Motor neuron (in vitro differentiated cells): ENCODE measurements around the gene IMMP2L. TPM values are rescaled to one million over a fixed set of nuclear protein-coding genes. Genes with fewer than 3 reads are reported as not detected.

Source experiments
- ATAC-seq, 8 experiments: fragments of 200-7000 bp; cut with Tn5 transposase; replicated peaks in 6 of 8; 2 replicates each; pipeline ENCODE4 v1.8.0; 2021; ENCODE audit warnings: mild to moderate bottlenecking in 8 of 8, moderate library complexity in 8 of 8
- H3K27ac ChIP-seq, 2 donors: fragments of 250-450 bp; sonication (Bioruptor Pico); 2 replicates each; pipeline ENCODE4 v1.9.0; 2021; ENCODE audit warnings: antibody characterized with exemption in 2 of 2, mild to moderate bottlenecking in 2 of 2, moderate library complexity in 1 of 2
- H3K4me1 ChIP-seq, 2 donors: fragments of 250-450 bp; sonication (Bioruptor Pico); replicated peaks in 1 of 2; 2 replicates each; pipeline ENCODE4 v1.6.1; 2021; ENCODE audit warnings: antibody characterized with exemption in 2 of 2, mild to moderate bottlenecking in 2 of 2, moderate library complexity in 1 of 2
- H3K4me3 ChIP-seq, 5 donors: fragments of 250-450 bp; sonication (Bioruptor Pico); 2 replicates each; pipeline ENCODE4 v1.9.0; 2021; ENCODE audit warnings: antibody characterized with exemption in 5 of 5, mild to moderate bottlenecking in 5 of 5, moderate library complexity in 4 of 5
- WGBS, 10 experiments: fragments of 450-650 bp; shearing (Covaris generic); methylation state at CpG; one replicate each; pipeline ENCODE4 v1.0.0; 2022; 5-methylcytosine and 5-hydroxymethylcytosine counted together
- in situ Hi-C, 9 experiments: fragments of 400-800 bp; cut with MboI; loops; one replicate each; pipeline ENCODE4 v1.15.0; 2021; ENCODE audit warnings: low sequenced_read_pairs in 9 of 9, low pct_unique_long_range_greater_than_20kb in 2 of 9; ENCODE audit not compliant: unreplicated experiment in 9 of 9
- total RNA-seq, 8 experiments: library from RNA; unstranded; fragments of 300-600 nt; gene quantifications; 2 replicates each; pipeline versions ENCODE4 v1.2.3 to v1.2.4, GENCODE V29; 2022

IMMP2L gene
- total RNA-seq, 8 experiments from 2014 or later: 9.9 to 78.5 (median 19.3) TPM

- in situ Hi-C loops: no loop called here
- H3K4me1 ChIP-seq: no peaks in the 10 kb centered on the region
- H3K4me3 ChIP-seq: no peak overlapping the region
- peak in 4 of 8 experiments; percentile 5 to 71 (median 28) for ATAC-seq
- H3K27ac ChIP-seq: no peak overlapping the region
- whole genome bisulfite sequencing, 10 experiments: 0 to 100% (median 54%) methylated on average over 1 to 2 of the region's 2 CpGs
Measured at GRCh38 chr7:111138193-111138569, 424.1 kb downstream of the IMMP2L start.

GRCh38 chr7:111137296-111138192 is 424.7 kb downstream of the IMMP2L start:
- in situ Hi-C loops: no loop called here
- 0 to 100% (median 86%) methylated on average over 1 to 3 of the region's 4 CpGs; no CpG with 5 or more reads in 1 of the 10 experiments for WGBS, 10 experiments
- Histone ChIP-seq H3K4me3 (no peak overlapping the region), H3K27ac (no peak overlapping the region), H3K4me1 (no peaks in the 10 kb centered on the region)
- peak in 4 of 8 experiments; percentile 22 to 97 (median 60) for ATAC-seq

- ATAC-seq: no peak
- 40 to 100% (median 63%) methylated on average over 1 of the region's 1 CpG; no CpG with 5 or more reads in 3 of the 10 experiments for WGBS, 10 experiments
- H3K4me3 ChIP-seq: no peak overlapping the region
- H3K27ac ChIP-seq: no peak overlapping the region
- in situ Hi-C loops: no loop called here
- peaks cover 0 to 2% of the 10 kb centered on the region in 2 donors for H3K4me1 ChIP-seq
Measured at GRCh38 chr7:111132833-111133232, 429.5 kb downstream of the IMMP2L start.

- peak in 2 of 8 experiments; percentile 29 to 65 for ATAC-seq
- no peak overlapping the region for H3K4me3 ChIP-seq
- in situ Hi-C loops: no loop called here
- 70 to 100% (median 77%) methylated on average over 1 to 4 of the region's 4 CpGs for WGBS, 10 experiments
- H3K27ac ChIP-seq: no peak overlapping the region
- H3K4me1 ChIP-seq: peaks cover 0 to 2% of the 10 kb centered on the region in 2 donors
Measured at GRCh38 chr7:111129435-111129834, 432.9 kb downstream of the IMMP2L start.

GRCh38 chr7:111126987-111127386 is 435.3 kb downstream of the IMMP2L start:
- peak in 5 of 8 experiments; percentile 37 to 94 (median 47) for ATAC-seq
- no peak overlapping the region for H3K27ac ChIP-seq
- in situ Hi-C loops: no loop called here
- no peak overlapping the region for H3K4me3 ChIP-seq
- peaks cover 0 to 2% of the 10 kb centered on the region in 2 donors for H3K4me1 ChIP-seq
- 9 to 75% (median 63%) methylated on average over 1 to 3 of the region's 3 CpGs; no CpG with 5 or more reads in 2 of the 10 experiments for WGBS, 10 experiments

- Histone ChIP-seq H3K27ac (no peak overlapping the region), H3K4me1 (peaks cover 0 to 4% of the 10 kb centered on the region in 2 donors), H3K4me3 (no peak overlapping the region)
- WGBS, 10 experiments: 93 to 100% (median 100%) methylated on average over 2 of the region's 2 CpGs; no CpG with 5 or more reads in 3 of the 10 experiments
- ATAC-seq: no peak
- in situ Hi-C loops: loop anchor here in 1 of 9 experiments (25.0 kb wide), 1 partner anchor 621 kb away; no protein-coding TSS in a partner anchor
Measured at GRCh38 chr7:111115966-111116365, 446.3 kb downstream of the IMMP2L start.

- peaks cover 0 to 4% of the 10 kb centered on the region in 2 donors for H3K4me1 ChIP-seq
- peak in 2 of 8 experiments; percentile 63 to 69 for ATAC-seq
- no peak overlapping the region for H3K27ac ChIP-seq
- no peak overlapping the region for H3K4me3 ChIP-seq
- in situ Hi-C loops: loop anchor here in 1 of 9 experiments (25.0 kb wide), 1 partner anchor 624 kb away; no protein-coding TSS in a partner anchor
- WGBS, 10 experiments: 63 to 100% (median 84%) methylated on average over 1 of the region's 1 CpG; no CpG with 5 or more reads in 2 of the 10 experiments
Measured at GRCh38 chr7:111113263-111114017, 448.9 kb downstream of the IMMP2L start.

GRCh38 chr7:111112439-111112838 is 449.9 kb downstream of the IMMP2L start:
- WGBS, 10 experiments: 90 to 100% (median 100%) methylated on average over 2 of the region's 2 CpGs; no CpG with 5 or more reads in 1 of the 10 experiments
- H3K4me3 ChIP-seq: no peak overlapping the region
- in situ Hi-C loops: loop anchor here in 1 of 9 experiments (25.0 kb wide), 1 partner anchor 625 kb away; no protein-coding TSS in a partner anchor
- no peaks in the 10 kb centered on the region for H3K4me1 ChIP-seq
- no peak overlapping the region for H3K27ac ChIP-seq
- no peak for ATAC-seq

GRCh38 chr7:111108496-111108895 is 453.8 kb downstream of the IMMP2L start:
- in situ Hi-C loops: loop anchor here in 1 of 9 experiments (25.0 kb wide), 1 partner anchor 629 kb away; no protein-coding TSS in a partner anchor
- H3K4me1 ChIP-seq: peaks cover 6 to 8% of the 10 kb centered on the region in 2 donors
- H3K27ac ChIP-seq: no peak overlapping the region
- 45 to 100% (median 81%) methylated on average over 2 to 3 of the region's 3 CpGs; no CpG with 5 or more reads in 1 of the 10 experiments for WGBS, 10 experiments
- ATAC-seq: no peak
- H3K4me3 ChIP-seq: no peak overlapping the region

- H3K4me1 ChIP-seq: peaks cover 6 to 8% of the 10 kb centered on the region in 2 donors
- in situ Hi-C loops: loop anchor here in 1 of 9 experiments (25.0 kb wide), 1 partner anchor 629 kb away; no protein-coding TSS in a partner anchor
- H3K4me3 ChIP-seq: no peak overlapping the region
- ATAC-seq: no peak
- 67 to 100% (median 100%) methylated on average over 1 of the region's 1 CpG; no CpG with 5 or more reads in 3 of the 10 experiments for WGBS, 10 experiments
- H3K27ac ChIP-seq: no peak overlapping the region
Measured at GRCh38 chr7:111108000-111108399, 454.3 kb downstream of the IMMP2L start.

GRCh38 chr7:111107579-111107978 is 454.7 kb downstream of the IMMP2L start:
- 53 to 100% (median 100%) methylated on average over 1 of the region's 1 CpG; no CpG with 5 or more reads in 4 of the 10 experiments for WGBS, 10 experiments
- in situ Hi-C loops: loop anchor here in 1 of 9 experiments (25.0 kb wide), 1 partner anchor 630 kb away; no protein-coding TSS in a partner anchor
- Histone ChIP-seq H3K27ac (no peak overlapping the region), H3K4me1 (peaks cover 6 to 8% of the 10 kb centered on the region in 2 donors), H3K4me3 (no peak overlapping the region)
- ATAC-seq: no peak

- in situ Hi-C loops: loop anchor here in 1 of 9 experiments (25.0 kb wide), 1 partner anchor 632 kb away; no protein-coding TSS in a partner anchor
- H3K4me1 ChIP-seq: peaks cover 6 to 8% of the 10 kb centered on the region in 2 donors
- H3K4me3 ChIP-seq: no peak overlapping the region
- no peak overlapping the region for H3K27ac ChIP-seq
- peak in 3 of 8 experiments; percentile 32 to 84 (median 46) for ATAC-seq
- 43 to 100% (median 64%) methylated on average over 1 to 3 of the region's 3 CpGs; no CpG with 5 or more reads in 1 of the 10 experiments for WGBS, 10 experiments
Measured at GRCh38 chr7:111105269-111105668, 457.0 kb downstream of the IMMP2L start.
